SK-N-SH treated with all-trans-retinoic acid at 6 μM for 48 hours (cell line): ENCODE measurements around the gene SPDL1.

ENCODE experiments used
- ATAC-seq: fragments of 200-7000 bp; cut with Tn5 transposase; 3 replicates; pipeline ENCODE4 v1.9.1; 2020; ENCODE audit warnings: mild to moderate bottlenecking, moderate library complexity
- ARNTL ChIP-seq: fragments of 450-650 bp; formaldehyde crosslinking; IDR thresholded peaks from 2 replicates; pipeline ENCODE4 v1.5.0; 2020; ENCODE audit warnings: low read depth, mild to moderate bottlenecking, moderate library complexity, borderline replicate concordance
- BACH2 ChIP-seq: fragments of 250-450 bp; sonication (Bioruptor Pico); IDR thresholded peaks from 2 replicates; pipeline ENCODE4 v1.9.0; 2021; ENCODE audit warnings: mild to moderate bottlenecking, borderline replicate concordance
- CSDC2 ChIP-seq: fragments of 250-450 bp; sonication (Bioruptor Pico); IDR thresholded peaks from 2 replicates; pipeline ENCODE4 v1.5.0; 2020; ENCODE audit warnings: mild to moderate bottlenecking, moderate library complexity
- ESRRG ChIP-seq: fragments of 250-450 bp; sonication (Bioruptor Pico); IDR thresholded peaks from 2 replicates; pipeline ENCODE4 v1.6.1; 2021; ENCODE audit warnings: mild to moderate bottlenecking
- GLIS3 ChIP-seq: fragments of 250-450 bp; sonication (Bioruptor Pico); IDR thresholded peaks from 2 replicates; pipeline ENCODE4 v1.5.0; 2020; ENCODE audit warnings: mild to moderate bottlenecking, moderate library complexity
- ISL1 ChIP-seq: fragments of 250-450 bp; sonication (Bioruptor Pico); IDR thresholded peaks from 2 replicates; pipeline ENCODE4 v2.1.2; 2022; ENCODE audit warnings: mild to moderate bottlenecking, moderate library complexity
- OSR1 ChIP-seq: fragments of 250-450 bp; sonication (Bioruptor Pico); IDR thresholded peaks from 2 replicates; pipeline ENCODE4 v1.8.0; 2022; ENCODE audit warnings: moderate library complexity, mild to moderate bottlenecking, inconsistent platforms
- PPARA ChIP-seq: fragments of 250-450 bp; sonication (Bioruptor Pico); IDR thresholded peaks from 2 replicates; pipeline ENCODE4 v1.5.0; 2020; ENCODE audit warnings: mild to moderate bottlenecking, borderline replicate concordance
- RARB ChIP-seq: fragments of 250-450 bp; sonication (Bioruptor Pico); IDR thresholded peaks from 2 replicates; pipeline ENCODE4 v1.8.0; 2021; ENCODE audit warnings: mild to moderate bottlenecking, moderate library complexity
- SNAI2 ChIP-seq: fragments of 250-450 bp; sonication (Bioruptor Pico); IDR thresholded peaks from 2 replicates; pipeline ENCODE4 v1.5.0; 2020; ENCODE audit warnings: mild to moderate bottlenecking, moderate library complexity
- TCF4 ChIP-seq: fragments of 250-450 bp; sonication (Bioruptor Pico); IDR thresholded peaks from 2 replicates; pipeline ENCODE4 v1.8.0; 2021; ENCODE audit warnings: mild to moderate bottlenecking, moderate library complexity, borderline replicate concordance
- TOX ChIP-seq: fragments of 250-450 bp; sonication (Bioruptor Pico); IDR thresholded peaks from 2 replicates; pipeline ENCODE4 v1.8.0; 2021; ENCODE audit warnings: mild to moderate bottlenecking, moderate library complexity, borderline replicate concordance
- ZFP3 ChIP-seq: fragments of 250-450 bp; sonication (Bioruptor Pico); IDR thresholded peaks from 2 replicates; pipeline ENCODE4 v1.5.0; 2020; ENCODE audit warnings: mild to moderate bottlenecking, moderate library complexity
- ZFP30 ChIP-seq: fragments of 450-650 bp; formaldehyde crosslinking; IDR thresholded peaks from 2 replicates; pipeline ENCODE4 v1.5.0; 2022; ENCODE audit warnings: mild to moderate bottlenecking, moderate library complexity
- ZNF565 ChIP-seq: fragments of 450-650 bp; formaldehyde crosslinking; conservative IDR thresholded peaks from 2 replicates; pipeline ENCODE4 v1.5.0; 2020; ENCODE audit warnings: low read depth, mild to moderate bottlenecking, moderate library complexity
- ZNF70 ChIP-seq: fragments of 450-650 bp; formaldehyde crosslinking; IDR thresholded peaks from 2 replicates; pipeline ENCODE4 v1.5.0; 2020; ENCODE audit warnings: mild to moderate bottlenecking, moderate library complexity
- ZNF8 ChIP-seq: fragments of 450-650 bp; formaldehyde crosslinking; IDR thresholded peaks from 2 replicates; pipeline ENCODE4 v1.5.0; 2020; ENCODE audit warnings: mild to moderate bottlenecking, moderate library complexity
- TF ChIP-seq, protein P1 (sequence below): fragments of 250-450 bp; sonication (Bioruptor Pico); IDR thresholded peaks from 2 replicates; pipeline ENCODE4 v1.5.0; 2020; ENCODE audit warnings: mild to moderate bottlenecking, moderate library complexity
- TF ChIP-seq, protein P2 (sequence below): fragments of 250-450 bp; sonication (Bioruptor Pico); IDR thresholded peaks from 2 replicates; pipeline ENCODE4 v1.5.1; 2021; ENCODE audit warnings: mild to moderate bottlenecking, moderate library complexity
- TF ChIP-seq, protein P3 (sequence below): fragments of 250-450 bp; sonication (Bioruptor Pico); IDR thresholded peaks from 2 replicates; pipeline ENCODE4 v1.8.0; 2021; ENCODE audit warnings: low read depth, mild to moderate bottlenecking, moderate library complexity, borderline replicate concordance
- TF ChIP-seq, protein P4 (sequence below): fragments of 250-450 bp; sonication (Bioruptor Pico); IDR thresholded peaks from 2 replicates; pipeline ENCODE4 v1.8.0; 2020; ENCODE audit warnings: mild to moderate bottlenecking, moderate library complexity, borderline replicate concordance
- TF ChIP-seq, protein P5 (sequence below): fragments of 250-450 bp; sonication (Bioruptor Pico); IDR thresholded peaks from 2 replicates; pipeline ENCODE4 v1.5.1; 2020; ENCODE audit warnings: low read depth, mild to moderate bottlenecking, moderate library complexity

Gene SPDL1

DNA sequence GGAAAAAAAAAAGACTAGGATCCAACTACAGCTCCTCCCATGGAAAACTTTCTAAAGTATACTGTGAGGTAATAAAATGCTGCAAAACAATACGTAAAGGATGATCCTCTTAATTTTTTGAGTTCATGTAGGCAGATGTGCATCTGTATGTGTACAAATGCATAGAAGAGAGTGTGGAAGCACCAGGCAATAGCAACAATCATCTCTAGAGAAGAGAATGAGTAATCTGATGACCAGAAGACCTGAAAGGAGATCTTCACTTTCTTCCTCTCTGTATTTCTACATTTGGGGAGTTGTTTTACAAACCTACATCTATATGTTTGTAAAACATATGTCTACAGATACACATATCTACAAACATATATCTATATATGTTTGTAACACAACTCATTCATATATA is 29.3 kb upstream of the SPDL1 start:
- TF ChIP-seq ISL1 (CRISPR knock-in tag) (no peak), PPARA (CRISPR knock-in tag) (no peak), BACH2 (CRISPR knock-in tag) (no peak), ZNF565 (no peak), SNAI2 (no peak), ARNTL (no peak), ZNF8 (CRISPR knock-in tag) (no peak), ESRRG (CRISPR knock-in tag) (no peak), RARB (CRISPR knock-in tag) (no peak), CSDC2 (CRISPR knock-in tag) (no peak), OSR1 (CRISPR knock-in tag) (no peak), ZFP3 (CRISPR knock-in tag) (no peak), TOX (no peak)
- TF ChIP-seq, protein P1, sequence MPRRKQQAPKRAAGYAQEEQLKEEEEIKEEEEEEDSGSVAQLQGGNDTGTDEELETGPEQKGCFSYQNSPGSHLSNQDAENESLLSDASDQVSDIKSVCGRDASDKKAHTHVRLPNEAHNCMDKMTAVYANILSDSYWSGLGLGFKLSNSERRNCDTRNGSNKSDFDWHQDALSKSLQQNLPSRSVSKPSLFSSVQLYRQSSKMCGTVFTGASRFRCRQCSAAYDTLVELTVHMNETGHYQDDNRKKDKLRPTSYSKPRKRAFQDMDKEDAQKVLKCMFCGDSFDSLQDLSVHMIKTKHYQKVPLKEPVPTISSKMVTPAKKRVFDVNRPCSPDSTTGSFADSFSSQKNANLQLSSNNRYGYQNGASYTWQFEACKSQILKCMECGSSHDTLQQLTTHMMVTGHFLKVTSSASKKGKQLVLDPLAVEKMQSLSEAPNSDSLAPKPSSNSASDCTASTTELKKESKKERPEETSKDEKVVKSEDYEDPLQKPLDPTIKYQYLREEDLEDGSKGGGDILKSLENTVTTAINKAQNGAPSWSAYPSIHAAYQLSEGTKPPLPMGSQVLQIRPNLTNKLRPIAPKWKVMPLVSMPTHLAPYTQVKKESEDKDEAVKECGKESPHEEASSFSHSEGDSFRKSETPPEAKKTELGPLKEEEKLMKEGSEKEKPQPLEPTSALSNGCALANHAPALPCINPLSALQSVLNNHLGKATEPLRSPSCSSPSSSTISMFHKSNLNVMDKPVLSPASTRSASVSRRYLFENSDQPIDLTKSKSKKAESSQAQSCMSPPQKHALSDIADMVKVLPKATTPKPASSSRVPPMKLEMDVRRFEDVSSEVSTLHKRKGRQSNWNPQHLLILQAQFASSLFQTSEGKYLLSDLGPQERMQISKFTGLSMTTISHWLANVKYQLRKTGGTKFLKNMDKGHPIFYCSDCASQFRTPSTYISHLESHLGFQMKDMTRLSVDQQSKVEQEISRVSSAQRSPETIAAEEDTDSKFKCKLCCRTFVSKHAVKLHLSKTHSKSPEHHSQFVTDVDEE (CRISPR knock-in tag): no peak
- TF ChIP-seq, protein P2, sequence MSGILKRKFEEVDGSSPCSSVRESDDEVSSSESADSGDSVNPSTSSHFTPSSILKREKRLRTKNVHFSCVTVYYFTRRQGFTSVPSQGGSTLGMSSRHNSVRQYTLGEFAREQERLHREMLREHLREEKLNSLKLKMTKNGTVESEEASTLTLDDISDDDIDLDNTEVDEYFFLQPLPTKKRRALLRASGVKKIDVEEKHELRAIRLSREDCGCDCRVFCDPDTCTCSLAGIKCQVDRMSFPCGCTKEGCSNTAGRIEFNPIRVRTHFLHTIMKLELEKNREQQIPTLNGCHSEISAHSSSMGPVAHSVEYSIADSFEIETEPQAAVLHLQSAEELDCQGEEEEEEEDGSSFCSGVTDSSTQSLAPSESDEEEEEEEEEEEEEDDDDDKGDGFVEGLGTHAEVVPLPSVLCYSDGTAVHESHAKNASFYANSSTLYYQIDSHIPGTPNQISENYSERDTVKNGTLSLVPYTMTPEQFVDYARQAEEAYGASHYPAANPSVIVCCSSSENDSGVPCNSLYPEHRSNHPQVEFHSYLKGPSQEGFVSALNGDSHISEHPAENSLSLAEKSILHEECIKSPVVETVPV (CRISPR knock-in tag): no peak
- TF ChIP-seq, protein P3, sequence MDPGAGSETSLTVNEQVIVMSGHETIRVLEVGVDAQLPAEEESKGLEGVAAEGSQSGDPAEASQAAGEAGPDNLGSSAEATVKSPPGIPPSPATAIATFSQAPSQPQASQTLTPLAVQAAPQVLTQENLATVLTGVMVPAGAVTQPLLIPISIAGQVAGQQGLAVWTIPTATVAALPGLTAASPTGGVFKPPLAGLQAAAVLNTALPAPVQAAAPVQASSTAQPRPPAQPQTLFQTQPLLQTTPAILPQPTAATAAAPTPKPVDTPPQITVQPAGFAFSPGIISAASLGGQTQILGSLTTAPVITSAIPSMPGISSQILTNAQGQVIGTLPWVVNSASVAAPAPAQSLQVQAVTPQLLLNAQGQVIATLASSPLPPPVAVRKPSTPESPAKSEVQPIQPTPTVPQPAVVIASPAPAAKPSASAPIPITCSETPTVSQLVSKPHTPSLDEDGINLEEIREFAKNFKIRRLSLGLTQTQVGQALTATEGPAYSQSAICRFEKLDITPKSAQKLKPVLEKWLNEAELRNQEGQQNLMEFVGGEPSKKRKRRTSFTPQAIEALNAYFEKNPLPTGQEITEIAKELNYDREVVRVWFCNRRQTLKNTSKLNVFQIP (CRISPR knock-in tag): no peak
- TF ChIP-seq, protein P4, sequence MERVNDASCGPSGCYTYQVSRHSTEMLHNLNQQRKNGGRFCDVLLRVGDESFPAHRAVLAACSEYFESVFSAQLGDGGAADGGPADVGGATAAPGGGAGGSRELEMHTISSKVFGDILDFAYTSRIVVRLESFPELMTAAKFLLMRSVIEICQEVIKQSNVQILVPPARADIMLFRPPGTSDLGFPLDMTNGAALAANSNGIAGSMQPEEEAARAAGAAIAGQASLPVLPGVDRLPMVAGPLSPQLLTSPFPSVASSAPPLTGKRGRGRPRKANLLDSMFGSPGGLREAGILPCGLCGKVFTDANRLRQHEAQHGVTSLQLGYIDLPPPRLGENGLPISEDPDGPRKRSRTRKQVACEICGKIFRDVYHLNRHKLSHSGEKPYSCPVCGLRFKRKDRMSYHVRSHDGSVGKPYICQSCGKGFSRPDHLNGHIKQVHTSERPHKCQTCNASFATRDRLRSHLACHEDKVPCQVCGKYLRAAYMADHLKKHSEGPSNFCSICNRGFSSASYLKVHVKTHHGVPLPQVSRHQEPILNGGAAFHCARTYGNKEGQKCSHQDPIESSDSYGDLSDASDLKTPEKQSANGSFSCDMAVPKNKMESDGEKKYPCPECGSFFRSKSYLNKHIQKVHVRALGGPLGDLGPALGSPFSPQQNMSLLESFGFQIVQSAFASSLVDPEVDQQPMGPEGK (CRISPR knock-in tag): no peak
- TF ChIP-seq, protein P5, sequence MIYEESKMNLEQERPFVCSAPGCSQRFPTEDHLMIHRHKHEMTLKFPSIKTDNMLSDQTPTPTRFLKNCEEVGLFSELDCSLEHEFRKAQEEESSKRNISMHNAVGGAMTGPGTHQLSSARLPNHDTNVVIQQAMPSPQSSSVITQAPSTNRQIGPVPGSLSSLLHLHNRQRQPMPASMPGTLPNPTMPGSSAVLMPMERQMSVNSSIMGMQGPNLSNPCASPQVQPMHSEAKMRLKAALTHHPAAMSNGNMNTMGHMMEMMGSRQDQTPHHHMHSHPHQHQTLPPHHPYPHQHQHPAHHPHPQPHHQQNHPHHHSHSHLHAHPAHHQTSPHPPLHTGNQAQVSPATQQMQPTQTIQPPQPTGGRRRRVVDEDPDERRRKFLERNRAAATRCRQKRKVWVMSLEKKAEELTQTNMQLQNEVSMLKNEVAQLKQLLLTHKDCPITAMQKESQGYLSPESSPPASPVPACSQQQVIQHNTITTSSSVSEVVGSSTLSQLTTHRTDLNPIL (CRISPR knock-in tag): no peak
- no peak for ATAC-seq

DNA sequence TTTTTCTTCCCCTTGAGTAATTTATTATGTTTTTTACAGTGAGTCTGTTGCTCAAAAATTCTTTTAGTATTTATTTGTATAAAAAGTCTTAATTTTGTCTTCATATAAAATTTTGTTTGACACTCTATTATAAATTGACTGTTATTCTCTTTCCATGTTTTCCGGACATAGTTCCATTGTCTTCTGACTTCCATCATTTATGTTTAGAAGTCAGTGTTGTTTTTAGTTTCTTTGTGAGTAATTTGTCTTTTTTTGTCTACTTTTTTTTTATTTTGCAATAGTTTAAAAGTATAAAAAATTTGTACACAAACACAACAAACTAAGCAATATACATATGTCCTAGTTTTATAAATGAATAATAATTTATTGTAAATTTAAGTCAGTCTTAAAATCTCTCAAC is 25.7 kb upstream of the SPDL1 start:
- no peak for ATAC-seq
- TF ChIP-seq ZNF565 (no peak), CSDC2 (CRISPR knock-in tag) (no peak)

DNA sequence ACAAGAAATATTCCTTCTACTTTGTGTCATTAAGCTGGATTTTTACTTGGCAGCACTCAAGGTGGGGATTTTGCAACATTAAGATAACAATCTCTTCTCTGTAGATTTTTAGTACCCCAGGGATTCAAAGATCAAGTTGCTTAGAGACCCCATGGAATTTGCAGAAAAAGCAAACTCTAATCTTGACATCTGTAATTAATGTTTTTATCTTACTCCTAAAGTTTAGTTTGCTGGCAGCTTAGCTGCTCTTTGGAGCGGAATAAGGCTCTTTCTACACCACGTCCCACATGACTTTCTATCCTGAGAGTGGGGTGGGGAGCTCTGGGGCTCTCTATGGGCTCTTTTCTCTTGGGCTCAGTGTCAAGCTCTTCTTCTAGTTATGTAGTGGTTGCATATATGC is 21.7 kb upstream of the SPDL1 start:
- no peak for ATAC-seq
- TF ChIP-seq ISL1 (CRISPR knock-in tag) (peak; percentile 84), ZNF70 (no peak)

DNA sequence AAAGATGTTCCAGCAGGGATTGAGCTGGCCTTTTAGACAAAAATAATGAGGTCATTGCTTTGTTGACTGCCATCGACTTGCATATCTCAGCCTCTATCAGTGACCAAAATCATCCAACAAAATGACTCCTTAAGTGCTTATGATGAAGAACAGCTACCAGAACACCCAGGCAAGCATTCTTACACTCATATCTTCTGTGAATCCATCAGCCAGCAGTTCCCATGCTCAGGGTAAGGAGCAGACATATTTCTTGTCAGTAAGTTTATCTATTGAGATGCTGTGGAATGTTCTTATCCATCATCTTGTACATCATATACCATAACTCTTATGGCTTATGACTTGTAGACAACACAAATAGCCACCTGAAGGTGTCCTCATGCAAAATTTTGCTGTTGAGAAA is 20.2 kb upstream of the SPDL1 start:
- peak; percentile 61 for ATAC-seq
- TF ChIP-seq RARB (CRISPR knock-in tag) (no peak), ZNF565 (no peak), ZNF8 (CRISPR knock-in tag) (no peak), SNAI2 (no peak), CSDC2 (CRISPR knock-in tag) (no peak), TCF4 (CRISPR knock-in tag) (no peak; the same call in 1 of the 2 replicates), ZNF70 (no peak), GLIS3 (CRISPR knock-in tag) (0 out of 2 replicates have a peak, but pooled peaks have one; percentile 59), ZFP30 (no peak), PPARA (CRISPR knock-in tag) (no peak), ESRRG (CRISPR knock-in tag) (0 out of 2 replicates have a peak, but pooled peaks have one; percentile 35), BACH2 (CRISPR knock-in tag) (no peak), OSR1 (CRISPR knock-in tag) (no peak)
- TF ChIP-seq, protein P3 (CRISPR knock-in tag): no peak
- TF ChIP-seq, protein P4 (CRISPR knock-in tag): peak; percentile 73
